MCF 10A (cell line): ENCODE data around the gene DDX4. TPM values are rescaled to one million over a fixed set of nuclear protein-coding genes. Genes with fewer than 3 reads are reported as not detected.

Experiments
- BruUV-seq: library from RNA; stranded (reverse); fragments of 400-500 nt; replicated peaks from 2 replicates; lab custom pipeline; 2021; lab: Mats Ljungman, UMichigan
- CTCF ChIA-PET: fragments of 300-600 bp; sonication (Branson Sonifier 250); formaldehyde crosslinking; extraction: SDS; loops from one replicate; lab custom pipeline; 2021; ENCODE audit warnings: antibody characterized with exemption, inconsistent platforms; lab: Yijun Ruan, JAX
- POLR2A ChIA-PET: fragments of 300-600, 350-650 bp; sonication (Branson Sonifier 250); formaldehyde crosslinking; extraction: SDS; loops from one replicate; lab custom pipeline; 2020; ENCODE audit warnings: antibody characterized with exemption, inconsistent platforms; lab: Yijun Ruan, JAX
- DNase-seq: peaks from one replicate; pipeline ENCODE4 v3.0.0-alpha.2; 2018; ENCODE audit not compliant: unreplicated experiment
- H3K27ac Mint-ChIP-seq: one replicate; pipeline ENCODE4 v1.8.0; 2022; ENCODE audit warnings: mild to moderate bottlenecking, low read depth, mixed read lengths; ENCODE audit not compliant: unreplicated experiment
- H3K27me3 Mint-ChIP-seq: one replicate; pipeline ENCODE4 v1.8.0; 2022; ENCODE audit warnings: mixed read lengths; ENCODE audit not compliant: insufficient read depth, unreplicated experiment
- H3K36me3 Mint-ChIP-seq: one replicate; pipeline ENCODE4 v1.8.0; 2022; ENCODE audit warnings: mild to moderate bottlenecking, moderate library complexity, mixed read lengths; ENCODE audit not compliant: insufficient read depth, unreplicated experiment
- H3K4me1 Mint-ChIP-seq: one replicate; pipeline ENCODE4 v1.8.0; 2022; ENCODE audit warnings: mixed read lengths; ENCODE audit not compliant: insufficient read depth, unreplicated experiment
- H3K4me3 Mint-ChIP-seq: one replicate; pipeline ENCODE4 v1.8.0; 2022; ENCODE audit warnings: mild to moderate bottlenecking, moderate library complexity, mixed read lengths; ENCODE audit not compliant: unreplicated experiment
- H3K9me3 Mint-ChIP-seq: one replicate; pipeline ENCODE4 v1.8.0; 2022; ENCODE audit warnings: mixed read lengths; ENCODE audit not compliant: unreplicated experiment
- intact Hi-C: fragments of 100-400 bp; cut with micrococcal nuclease; formaldehyde crosslinking; loops from 2 replicates; pipeline ENCODE4 v1.14.1; 2022
- total RNA-seq: library from RNA; stranded (reverse); gene quantifications from 2 replicates; pipeline ENCODE4 v1.2.3, GENCODE V29; 2022
- TF ChIP-seq, protein P1 (sequence below): fragments of 200-600 bp; IDR thresholded peaks from one replicate; pipeline ENCODE4 v1.8.0; 2022; ENCODE audit warnings: antibody characterized with exemption, mild to moderate bottlenecking; ENCODE audit not compliant: unreplicated experiment

DDX4 gene
- total RNA-seq, 1 experiment from 2014 or later, result not detected

DNA sequence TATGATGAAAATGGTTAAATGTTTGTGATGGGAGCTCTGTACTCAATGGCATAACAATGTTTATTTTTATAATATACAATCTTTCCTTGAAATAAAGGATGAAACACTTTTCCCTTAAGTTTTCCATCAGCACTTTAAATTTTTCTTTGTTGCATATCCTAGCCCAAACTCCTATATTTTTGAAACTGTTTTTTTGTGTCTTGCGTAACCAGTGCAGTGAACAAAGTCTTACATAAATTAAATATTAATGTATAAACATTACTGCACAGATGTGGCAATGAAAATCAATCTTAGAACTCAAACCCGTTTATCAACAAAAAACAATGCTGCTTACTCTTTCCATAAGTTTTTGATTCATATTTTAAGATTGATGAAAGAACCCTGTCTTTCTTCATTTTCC, 79.2 kb downstream of the DDX4 start:
- ChIA-PET CTCF (interaction anchor here (0.7 kb wide), 1 partner anchor 155 kb away, joined by 3 read pairs; no protein-coding TSS in a partner anchor), POLR2A (interaction anchor here (0.8 to 1.4 kb wide), 3 partner anchors 35 to 86 kb away, joined by 3 to 4 read pairs (median 4); no protein-coding TSS in a partner anchor)
- no peaks in the 10 kb centered on the region for H3K27me3 Mint-ChIP-seq
- TF ChIP-seq, protein P1, sequence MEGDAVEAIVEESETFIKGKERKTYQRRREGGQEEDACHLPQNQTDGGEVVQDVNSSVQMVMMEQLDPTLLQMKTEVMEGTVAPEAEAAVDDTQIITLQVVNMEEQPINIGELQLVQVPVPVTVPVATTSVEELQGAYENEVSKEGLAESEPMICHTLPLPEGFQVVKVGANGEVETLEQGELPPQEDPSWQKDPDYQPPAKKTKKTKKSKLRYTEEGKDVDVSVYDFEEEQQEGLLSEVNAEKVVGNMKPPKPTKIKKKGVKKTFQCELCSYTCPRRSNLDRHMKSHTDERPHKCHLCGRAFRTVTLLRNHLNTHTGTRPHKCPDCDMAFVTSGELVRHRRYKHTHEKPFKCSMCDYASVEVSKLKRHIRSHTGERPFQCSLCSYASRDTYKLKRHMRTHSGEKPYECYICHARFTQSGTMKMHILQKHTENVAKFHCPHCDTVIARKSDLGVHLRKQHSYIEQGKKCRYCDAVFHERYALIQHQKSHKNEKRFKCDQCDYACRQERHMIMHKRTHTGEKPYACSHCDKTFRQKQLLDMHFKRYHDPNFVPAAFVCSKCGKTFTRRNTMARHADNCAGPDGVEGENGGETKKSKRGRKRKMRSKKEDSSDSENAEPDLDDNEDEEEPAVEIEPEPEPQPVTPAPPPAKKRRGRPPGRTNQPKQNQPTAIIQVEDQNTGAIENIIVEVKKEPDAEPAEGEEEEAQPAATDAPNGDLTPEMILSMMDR, result no peak
- no peak overlapping the region for H3K27ac Mint-ChIP-seq
- peak; percentile 8 for DNase-seq
- H3K36me3 Mint-ChIP-seq, result peaks cover 5% of the 10 kb centered on the region
- no TSS peak for BruUV-seq
- H3K4me3 Mint-ChIP-seq, result no peak overlapping the region
- no peaks in the 10 kb centered on the region for H3K9me3 Mint-ChIP-seq
- no peaks in the 10 kb centered on the region for H3K4me1 Mint-ChIP-seq
- intact Hi-C loops, result no loop called here

DNA sequence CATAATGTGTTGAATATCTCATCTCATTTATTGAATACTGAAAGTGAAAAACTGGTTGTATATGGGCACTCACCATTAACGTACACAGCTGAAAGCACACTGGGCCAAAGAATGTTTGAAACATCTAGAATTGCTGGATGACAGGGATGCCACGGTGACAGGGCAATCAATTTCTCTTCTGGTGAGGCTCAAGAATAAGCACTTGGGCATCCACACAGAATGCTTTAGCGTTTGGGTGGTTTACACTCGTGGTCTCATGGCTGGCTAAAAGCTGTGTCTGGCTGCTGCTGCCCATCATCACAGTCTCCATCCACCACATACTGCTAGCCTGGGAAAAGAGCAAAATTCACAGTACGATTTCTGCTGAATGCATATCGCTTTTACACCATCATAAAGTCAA, 82.6 kb downstream of the DDX4 start:
- DNase-seq, result no peak
- H3K27me3 Mint-ChIP-seq, result no peaks in the 10 kb centered on the region
- H3K36me3 Mint-ChIP-seq, result peaks cover 5% of the 10 kb centered on the region
- no peak overlapping the region for H3K4me3 Mint-ChIP-seq
- H3K9me3 Mint-ChIP-seq, result no peaks in the 10 kb centered on the region
- no TSS peak for BruUV-seq
- intact Hi-C loops, result no loop called here
- ChIA-PET POLR2A (no interaction called here), CTCF (no interaction called here)
- no peak overlapping the region for H3K27ac Mint-ChIP-seq
- TF ChIP-seq, protein P1, result no peak
- no peaks in the 10 kb centered on the region for H3K4me1 Mint-ChIP-seq

DNA sequence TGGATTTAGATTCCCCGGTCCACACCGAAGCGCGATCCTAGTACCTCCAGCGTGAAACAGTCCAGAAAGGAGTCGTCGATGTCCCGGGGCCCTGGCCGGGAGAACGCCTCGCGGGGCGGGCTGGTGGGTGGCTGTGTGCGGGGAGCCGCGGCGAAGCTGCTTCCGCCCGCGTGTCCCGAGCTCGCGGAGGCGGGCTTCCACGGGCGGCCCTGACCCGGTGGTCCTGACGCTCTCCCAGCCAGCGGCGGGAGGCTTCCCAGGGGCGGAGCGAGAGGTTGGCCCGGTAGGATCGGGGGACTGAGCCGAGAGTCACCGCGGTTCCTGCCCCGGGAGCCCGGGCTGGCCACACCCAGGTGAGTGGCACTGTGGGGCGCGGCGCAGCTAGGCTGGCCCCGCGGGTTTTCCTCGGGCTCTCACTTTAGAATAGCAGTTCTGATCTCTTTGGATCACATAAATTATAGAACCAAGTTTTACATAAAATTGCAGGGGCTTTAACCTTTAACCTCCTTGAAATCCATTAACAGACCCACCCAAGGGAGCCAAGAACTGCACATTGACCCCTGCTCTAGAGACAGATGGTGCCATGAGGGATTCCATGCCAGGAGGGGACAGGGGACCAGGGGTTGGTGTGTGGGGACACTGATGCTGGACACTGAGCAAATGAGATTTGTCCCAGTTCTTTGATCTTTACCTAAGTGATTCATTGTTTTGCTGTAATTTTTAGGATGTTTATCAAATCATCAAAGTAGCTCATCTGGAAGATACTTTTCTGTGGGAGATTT, 84.1 kb downstream of the DDX4 start:
- Mint-ChIP-seq H3K36me3 (no peaks in the 10 kb centered on the region), H3K27me3 (no peaks in the 10 kb centered on the region), H3K27ac (no peak overlapping the region), H3K4me3 (no peak overlapping the region), H3K9me3 (no peaks in the 10 kb centered on the region), H3K4me1 (no peaks in the 10 kb centered on the region)
- DNase-seq, result no peak
- intact Hi-C loops, result no loop called here
- ChIA-PET CTCF (no interaction called here), POLR2A (interaction anchor here (2.0 kb wide), 1 partner anchor 30 kb away, joined by 6 read pairs; the partner anchor contains the start of gene IL31RA)
- TF ChIP-seq, protein P1, result no peak
- BruUV-seq, result no TSS peak

DNA sequence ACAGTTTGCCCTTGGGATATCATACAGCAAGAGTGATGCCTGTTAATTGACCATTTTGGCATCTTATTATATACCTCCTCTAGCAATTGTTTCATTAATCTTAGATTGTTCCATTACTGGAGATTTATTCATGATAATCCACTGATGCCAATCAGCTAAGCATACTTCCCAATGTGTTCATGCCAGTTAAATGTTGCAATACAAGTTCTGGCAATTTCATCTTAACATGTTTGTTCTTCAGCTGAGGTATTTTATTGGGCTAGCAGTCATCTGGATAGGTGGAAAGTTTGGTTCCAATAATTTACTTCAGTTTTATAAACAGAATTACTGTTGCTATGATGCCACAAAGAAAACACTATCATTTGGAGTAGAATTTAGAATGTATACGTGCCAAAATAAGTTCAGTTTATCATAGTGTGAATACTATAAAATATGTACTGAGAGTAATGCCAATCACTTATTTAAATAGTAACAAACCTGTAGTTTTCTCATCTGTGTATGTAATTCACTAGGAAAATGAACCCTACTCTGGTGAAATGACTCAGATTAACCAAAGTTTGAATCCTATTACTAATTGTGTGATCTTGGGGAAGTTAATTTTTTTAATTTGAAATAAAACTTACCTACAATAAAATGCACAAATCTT, 85.4 kb downstream of the DDX4 start:
- intact Hi-C loops, result no loop called here
- BruUV-seq, result no TSS peak
- no peaks in the 10 kb centered on the region for H3K36me3 Mint-ChIP-seq
- TF ChIP-seq, protein P1, result no peak
- no peaks in the 10 kb centered on the region for H3K27me3 Mint-ChIP-seq
- no peaks in the 10 kb centered on the region for H3K9me3 Mint-ChIP-seq
- ChIA-PET POLR2A (interaction anchor here (1.5 to 2.0 kb wide), 2 partner anchors 9 to 28 kb away, joined by 3 to 6 read pairs; partner anchors contain the start of gene IL31RA), CTCF (no interaction called here)
- H3K4me3 Mint-ChIP-seq, result no peak overlapping the region
- no peak overlapping the region for H3K27ac Mint-ChIP-seq
- H3K4me1 Mint-ChIP-seq, result no peaks in the 10 kb centered on the region
- DNase-seq, result no peak
